IMR-90 (cell line): ENCODE results near the gene ATP6V1F. TPM values are rescaled to one million over a fixed set of nuclear protein-coding genes. Genes with fewer than 3 reads are reported as not detected.

ENCODE experiments used
- ATAC-seq: fragments of 200-7000 bp; cut with Tn5 transposase; 2 replicates; pipeline ENCODE4 v1.9.1; 2020; ENCODE audit warnings: low read depth, mild to moderate bottlenecking, moderate library complexity
- BruUV-seq: library from RNA; stranded (reverse); fragments of 400-500 nt; replicated peaks from 2 replicates; lab custom pipeline; 2021; lab: Mats Ljungman, UMichigan
- CTCF ChIA-PET: fragments of 300-600 bp; formaldehyde crosslinking; extraction: SDS; loops from one replicate; lab custom pipeline; 2021; ENCODE audit warnings: antibody characterized with exemption; lab: Yijun Ruan, JAX
- POLR2A ChIA-PET: fragments of 300-600 bp; sonication (Branson Sonifier 250); formaldehyde crosslinking; loops from one replicate; lab custom pipeline; 2022; ENCODE audit warnings: antibody characterized with exemption; ENCODE audit not compliant: unreplicated experiment; lab: Charles Lee
- DNase-seq: peaks from one replicate; pipeline ENCODE4 v3.0.0; 2013
- H2AFZ ChIP-seq: replicated peaks from 2 replicates; pipeline ENCODE3; 2013; ENCODE audit warnings: low read length, mild to moderate bottlenecking; ENCODE audit not compliant: poor library complexity
- H2AK5ac ChIP-seq: 2 replicates; pipeline ENCODE4 v1.6.1; 2013; ENCODE audit warnings: low read depth, low read length, inconsistent platforms
- H2AK9ac ChIP-seq: replicated peaks from 2 replicates; pipeline ENCODE3; 2013; ENCODE audit warnings: mild to moderate bottlenecking, low read depth, low read length, moderate library complexity; ENCODE audit not compliant: poor library complexity
- H2BK120ac ChIP-seq: 2 replicates; pipeline ENCODE4 v1.6.1; 2013; ENCODE audit warnings: low read depth, low read length, inconsistent platforms
- H2BK15ac ChIP-seq: 3 replicates; pipeline ENCODE4 v1.6.1; 2013; ENCODE audit warnings: low read depth, low read length, inconsistent platforms
- H2BK20ac ChIP-seq: 2 replicates; pipeline ENCODE4 v1.6.1; 2013; ENCODE audit warnings: low read depth, mild to moderate bottlenecking, inconsistent platforms, low read length, moderate library complexity
- H2BK5ac ChIP-seq: 2 replicates; pipeline ENCODE4 v1.6.1; 2013; ENCODE audit warnings: mild to moderate bottlenecking, low read depth, low read length, inconsistent platforms; ENCODE audit not compliant: poor library complexity, severe bottlenecking
- H3K14ac ChIP-seq: replicated peaks from 2 replicates; pipeline ENCODE4 v1.6.1; 2013; ENCODE audit warnings: low read depth, low read length, inconsistent platforms
- H3K18ac ChIP-seq: 2 replicates; pipeline ENCODE4 v1.6.1; 2013; ENCODE audit warnings: low read depth, low read length, control low read depth
- H3K23ac ChIP-seq: 2 replicates; pipeline ENCODE4 v1.6.1; 2013; ENCODE audit warnings: low read depth, low read length, inconsistent platforms
- H3K27ac ChIP-seq: 2 replicates; pipeline ENCODE4 v1.5.1; 2013; ENCODE audit warnings: mild to moderate bottlenecking, control low read depth, low read length; ENCODE audit not compliant: insufficient read depth
- H3K27me3 ChIP-seq: 2 replicates; pipeline ENCODE4 v1.6.1; 2013; ENCODE audit warnings: low read length; ENCODE audit not compliant: control insufficient read depth, insufficient read depth
- H3K36me3 ChIP-seq: 2 replicates; pipeline ENCODE4 v1.6.1; 2013; ENCODE audit warnings: low read length, mixed read lengths; ENCODE audit not compliant: control insufficient read depth, insufficient read depth
- H3K4ac ChIP-seq: 2 replicates; pipeline ENCODE4 v1.6.1; 2013; ENCODE audit warnings: low read depth, low read length, inconsistent platforms
- H3K4me1 ChIP-seq: 2 replicates; pipeline ENCODE4 v1.6.1; 2013; ENCODE audit warnings: low read length, mixed read lengths; ENCODE audit not compliant: control insufficient read depth, insufficient read depth
- H3K4me2 ChIP-seq: 2 replicates; pipeline ENCODE4 v1.6.1; 2013; ENCODE audit warnings: low read depth, mild to moderate bottlenecking, control low read depth, low read length, moderate library complexity
- H3K4me3 ChIP-seq: 2 replicates; pipeline ENCODE4 v1.5.1; 2013; ENCODE audit warnings: low read depth, mild to moderate bottlenecking, control low read depth, low read length, moderate library complexity; ENCODE audit not compliant: insufficient read depth
- H3K56ac ChIP-seq: 2 replicates; pipeline ENCODE4 v1.6.1; 2013; ENCODE audit warnings: low read length, inconsistent platforms; ENCODE audit not compliant: insufficient read depth; ENCODE audit errors: extremely low read depth
- H3K79me1 ChIP-seq, 2 experiments: 2 replicates each; pipeline ENCODE4 v1.6.1; 2013; ENCODE audit warnings: low read length in 2 of 2, inconsistent platforms in 1 of 2, low read depth in 1 of 2
- H3K9ac ChIP-seq: 2 replicates; pipeline ENCODE4 v1.6.1; 2013; ENCODE audit warnings: low read depth, low read length, control low read depth
- H3K9me1 ChIP-seq: 2 replicates; pipeline ENCODE4 v1.6.1; 2013; ENCODE audit warnings: low read length, inconsistent platforms; ENCODE audit not compliant: insufficient read depth
- H3K9me3 ChIP-seq: 2 replicates; pipeline ENCODE4 v1.6.1; 2013; ENCODE audit warnings: low read length; ENCODE audit not compliant: control insufficient read depth, insufficient read depth
- H4K20me1 ChIP-seq: 2 replicates; pipeline ENCODE4 v1.6.1; 2013; ENCODE audit warnings: low read length, inconsistent platforms; ENCODE audit not compliant: insufficient read depth
- H4K5ac ChIP-seq: 2 replicates; pipeline ENCODE4 v1.6.1; 2013; ENCODE audit warnings: mild to moderate bottlenecking, low read depth, low read length, control low read depth
- H4K8ac ChIP-seq, 2 experiments: 2 replicates each; pipeline ENCODE4 v1.6.1; 2013; ENCODE audit warnings: low read depth in 2 of 2, low read length in 2 of 2, control low read depth in 1 of 2, inconsistent platforms in 1 of 2
- H4K91ac ChIP-seq: 2 replicates; pipeline ENCODE4 v1.6.1; 2013; ENCODE audit warnings: low read depth, low read length, inconsistent platforms; ENCODE audit not compliant: insufficient read depth
- BHLHE40 ChIP-seq: fragments of 150-350 bp; IDR thresholded peaks from 2 replicates; pipeline ENCODE4 v1.6.1; 2016; ENCODE audit warnings: mild to moderate bottlenecking, low read depth, low read length
- CEBPB ChIP-seq: IDR thresholded peaks from 2 replicates; pipeline ENCODE4 v1.6.1; 2012; ENCODE audit warnings: low read depth, low read length, improper control_type of control experiment
- CTCF ChIP-seq: conservative IDR thresholded peaks from 2 replicates; pipeline ENCODE4 v1.5.1; 2012; ENCODE audit warnings: mild to moderate bottlenecking, low read depth, low read length, improper control_type of control experiment
- FOS ChIP-seq: fragments of 150-350 bp; IDR thresholded peaks from 2 replicates; pipeline ENCODE4 v1.6.1; 2016; ENCODE audit warnings: low read depth, low read length
- MAFK ChIP-seq: IDR thresholded peaks from 2 replicates; pipeline ENCODE4 v1.6.1; 2012; ENCODE audit warnings: low read depth, low read length, improper control_type of control experiment
- MAZ ChIP-seq: IDR thresholded peaks from 2 replicates; pipeline ENCODE4 v1.6.1; 2012; ENCODE audit warnings: low read depth, mild to moderate bottlenecking, low read length, improper control_type of control experiment, moderate library complexity, borderline replicate concordance
- MXI1 ChIP-seq: IDR thresholded peaks from 2 replicates; pipeline ENCODE4 v1.6.1; 2012; ENCODE audit warnings: low read depth, mild to moderate bottlenecking, low read length, moderate library complexity, borderline replicate concordance
- NFE2L2 ChIP-seq: fragments of 150-350 bp; IDR thresholded peaks from 2 replicates; pipeline ENCODE4 v1.6.1; 2016; ENCODE audit warnings: low read depth, mild to moderate bottlenecking, low read length
- POLR2A ChIP-seq: IDR thresholded peaks from 2 replicates; pipeline ENCODE4 v1.6.1; 2012; ENCODE audit warnings: mild to moderate bottlenecking, low read depth, low read length
- RFX5 ChIP-seq: IDR thresholded peaks from 2 replicates; pipeline ENCODE4 v1.8.0; 2012; ENCODE audit warnings: low read depth, mild to moderate bottlenecking, low read length, moderate library complexity
- SMC3 ChIP-seq: fragments of 150-350 bp; IDR thresholded peaks from 2 replicates; pipeline ENCODE4 v1.6.1; 2016; ENCODE audit warnings: low read depth, mild to moderate bottlenecking, antibody characterized with exemption, low read length, moderate library complexity
- WGBS, 2 experiments: methylation state at CpG; one replicate each; pipeline versions ENCODE4 v1.1.5 to v1.1.7; 2013; ENCODE audit warnings: missing lambda C conversion rate in 2 of 2; ENCODE audit not compliant: insufficient read length in 1 of 2; ENCODE audit errors: extremely low coverage in 2 of 2; 5-methylcytosine and 5-hydroxymethylcytosine counted together
- dilution Hi-C: fragments of 300-500 bp; cut with HindIII; formaldehyde crosslinking; loops from one replicate; pipeline ENCODE4 v1.14.3; 2018; ENCODE audit warnings: low sequenced_read_pairs; ENCODE audit not compliant: unreplicated experiment
- in situ Hi-C: fragments of 300-500 bp; cut with MboI; formaldehyde crosslinking; loops from 3 replicates; pipeline ENCODE4 v1.14.3; 2019; ENCODE audit warnings: low sequenced_read_pairs, inconsistent platforms, mixed read lengths
- intact Hi-C: fragments of 100-400 bp; cut with micrococcal nuclease; formaldehyde crosslinking; loops from 2 replicates; pipeline ENCODE4 v1.10.0; 2022
- polyA plus RNA-seq, 3 experiments: library from polyadenylated mRNA; depleted of rRNA; stranded (reverse); fragments of >200 nt; gene quantifications; 2 replicates each; pipeline ENCODE4 v1.2.3, GENCODE V29; 2012; ENCODE audit warnings: low replicate concordance in 1 of 3
- total RNA-seq: library from RNA; depleted of rRNA; stranded (reverse); fragments of >200 nt; gene quantifications from 2 replicates; pipeline ENCODE4 v1.2.3, GENCODE V29; 2012
- TF ChIP-seq, protein P1 (sequence below): fragments of 150-350 bp; IDR thresholded peaks from 2 replicates; pipeline ENCODE4 v1.6.1; 2017; ENCODE audit warnings: mild to moderate bottlenecking, antibody characterized with exemption, low read length, low read depth
- TF ChIP-seq, protein P2 (sequence below): fragments of 150-350 bp; IDR thresholded peaks from 2 replicates; pipeline ENCODE4 v1.6.1; 2016; ENCODE audit warnings: low read depth, mild to moderate bottlenecking, low read length, moderate library complexity, borderline replicate concordance

Gene ATP6V1F
- total and polyA plus RNA-seq, 2 of the 4 experiments (the other 2 are of a cell fraction) = 104 to 321 TPM

DNA sequence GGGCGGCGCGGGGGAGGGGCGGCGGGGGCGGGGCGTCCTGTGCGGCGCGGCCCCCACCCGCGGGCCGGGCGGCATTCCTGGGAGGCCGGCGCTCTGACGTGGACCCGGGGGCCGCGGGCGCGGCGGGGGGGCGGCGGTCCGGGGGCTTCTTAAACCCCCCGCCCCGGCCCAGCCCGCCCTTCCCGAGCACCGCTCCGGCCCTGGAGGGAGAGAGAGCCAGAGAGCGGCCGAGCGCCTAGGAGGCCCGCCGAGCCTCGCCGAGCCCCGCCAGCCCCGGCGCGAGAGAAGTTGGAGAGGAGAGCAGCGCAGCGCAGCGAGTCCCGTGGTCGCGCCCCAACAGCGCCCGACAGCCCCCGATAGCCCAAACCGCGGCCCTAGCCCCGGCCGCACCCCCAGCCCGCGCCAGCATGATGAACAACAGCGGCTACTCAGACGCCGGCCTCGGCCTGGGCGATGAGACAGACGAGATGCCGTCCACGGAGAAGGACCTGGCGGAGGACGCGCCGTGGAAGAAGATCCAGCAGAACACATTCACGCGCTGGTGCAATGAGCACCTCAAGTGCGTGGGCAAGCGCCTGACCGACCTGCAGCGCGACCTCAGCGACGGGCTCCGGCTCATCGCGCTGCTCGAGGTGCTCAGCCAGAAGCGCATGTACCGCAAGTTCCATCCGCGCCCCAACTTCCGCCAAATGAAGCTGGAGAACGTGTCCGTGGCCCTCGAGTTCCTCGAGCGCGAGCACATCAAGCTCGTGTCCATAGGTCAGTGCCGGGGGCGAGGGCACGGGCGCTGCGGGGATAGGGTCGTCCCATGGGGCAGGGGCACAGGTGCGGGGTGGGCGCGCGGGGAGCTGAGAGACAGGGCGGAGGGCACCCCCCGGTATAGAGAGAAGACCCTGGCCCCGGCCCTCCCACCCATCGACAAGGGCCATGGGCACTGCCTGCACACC, 32.2 kb upstream of the ATP6V1F start, which contains the start of gene FLNC:
FLNC (plus strand) TSS at position 176 of the 947 bp plus-strand sequence; CDS start at position 408, 232 bp downstream.
- WGBS, 2 experiments = 0% methylated on average over 59 of the region's 109 CpGs; no CpG with 5 or more reads in 1 of the 2 experiments
- peak within 1 kb of the TSS; percentile 99 for H3K4me3 ChIP-seq
- H3K4me1 ChIP-seq = peaks cover 34% of the 10 kb centered on the region
- H2AK5ac ChIP-seq = peak within 1 kb of the TSS; percentile 98
- H2BK120ac ChIP-seq = peak within 1 kb of the TSS; percentile 92
- H3K4ac ChIP-seq = peak within 1 kb of the TSS; percentile 96
- intact Hi-C loops = loop anchor here (5.0 kb wide), 1 partner anchor 88 kb away; no protein-coding TSS in a partner anchor
- peak within 1 kb of the TSS; percentile 98 for H3K23ac ChIP-seq
- ChIA-PET POLR2A (interaction anchor here (0.7 kb wide), 1 partner anchor 16 kb away, joined by 3 read pairs; no protein-coding TSS in a partner anchor), CTCF (no interaction called here)
- peak within 1 kb of the TSS; percentile 66 for H4K5ac ChIP-seq
- H3K27ac ChIP-seq = peak within 1 kb of the TSS; percentile 95
- H3K14ac ChIP-seq = peak within 1 kb of the TSS; percentile 99
- peak within 1 kb of the TSS; percentile 83; the same call in 2 of the 3 replicates for H2BK15ac ChIP-seq
- peak within 1 kb of the TSS; percentile 59 for H3K18ac ChIP-seq
- H4K8ac ChIP-seq = peak within 1 kb of the TSS; percentile 85 to 96
- dilution Hi-C loops = no loop called here
- in situ Hi-C loops = no loop called here
- peak within 1 kb of the TSS; percentile 95 for H3K4me2 ChIP-seq
- peak within 1 kb of the TSS; percentile 97 for H2BK20ac ChIP-seq
- H3K9me1 ChIP-seq = peaks cover 11% of the 10 kb centered on the region
- H3K9ac ChIP-seq = peak within 1 kb of the TSS; percentile 87
- peak within 1 kb of the TSS; percentile 97 for H4K91ac ChIP-seq
- H2AFZ ChIP-seq = peak within 1 kb of the TSS; percentile 89
- H3K56ac ChIP-seq = peak within 1 kb of the TSS; percentile 77
- peak; percentile 33 for ATAC-seq
- DNase-seq = peak; percentile 71
- BruUV-seq = TSS peak; percentile 100
- peaks cover 6% of the 10 kb centered on the region; the same call in 1 of the 2 replicates for H3K36me3 ChIP-seq
- H2AK9ac ChIP-seq = peak within 1 kb of the TSS; percentile 97
- H4K20me1 ChIP-seq = peaks cover 64% of the 10 kb centered on the region
- no peaks in the 10 kb centered on the region for H3K9me3 ChIP-seq
- peak within 1 kb of the TSS; percentile 96 for H2BK5ac ChIP-seq
- H3K79me1 ChIP-seq = peaks cover 4 to 51% of the 10 kb centered on the region in 2 experiments; a peak in 3 of 4 replicates
- H3K27me3 ChIP-seq = no peaks in the 10 kb centered on the region
- TF ChIP-seq, protein P1, sequence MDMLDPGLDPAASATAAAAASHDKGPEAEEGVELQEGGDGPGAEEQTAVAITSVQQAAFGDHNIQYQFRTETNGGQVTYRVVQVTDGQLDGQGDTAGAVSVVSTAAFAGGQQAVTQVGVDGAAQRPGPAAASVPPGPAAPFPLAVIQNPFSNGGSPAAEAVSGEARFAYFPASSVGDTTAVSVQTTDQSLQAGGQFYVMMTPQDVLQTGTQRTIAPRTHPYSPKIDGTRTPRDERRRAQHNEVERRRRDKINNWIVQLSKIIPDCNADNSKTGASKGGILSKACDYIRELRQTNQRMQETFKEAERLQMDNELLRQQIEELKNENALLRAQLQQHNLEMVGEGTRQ = no peak
- TF ChIP-seq FOS = no peak
- no peak for TF ChIP-seq CEBPB
- TF ChIP-seq, protein P2, sequence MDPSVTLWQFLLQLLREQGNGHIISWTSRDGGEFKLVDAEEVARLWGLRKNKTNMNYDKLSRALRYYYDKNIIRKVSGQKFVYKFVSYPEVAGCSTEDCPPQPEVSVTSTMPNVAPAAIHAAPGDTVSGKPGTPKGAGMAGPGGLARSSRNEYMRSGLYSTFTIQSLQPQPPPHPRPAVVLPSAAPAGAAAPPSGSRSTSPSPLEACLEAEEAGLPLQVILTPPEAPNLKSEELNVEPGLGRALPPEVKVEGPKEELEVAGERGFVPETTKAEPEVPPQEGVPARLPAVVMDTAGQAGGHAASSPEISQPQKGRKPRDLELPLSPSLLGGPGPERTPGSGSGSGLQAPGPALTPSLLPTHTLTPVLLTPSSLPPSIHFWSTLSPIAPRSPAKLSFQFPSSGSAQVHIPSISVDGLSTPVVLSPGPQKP = no peak
- TF ChIP-seq MAFK = no peak
- no peak for TF ChIP-seq RFX5
- TF ChIP-seq BHLHE40 = no peak
- TF ChIP-seq NFE2L2 = no peak
- no peak for TF ChIP-seq CTCF
- peak; percentile 98 for TF ChIP-seq MAZ
- peak; percentile 48; the same call in 1 of the 2 replicates for TF ChIP-seq MXI1
- peak; percentile 98 for TF ChIP-seq POLR2A
- 0 out of 2 replicates have a peak, but pooled peaks have one; percentile 1 for TF ChIP-seq SMC3
